H1 (cell line): ENCODE measurements around the gene PC. TPM values are rescaled to one million over a fixed set of nuclear protein-coding genes. Genes with fewer than 3 reads are reported as not detected.

ENCODE experiments used
- CTCF ChIA-PET: fragments of 300-600 bp; sonication (Branson Sonifier 250); formaldehyde crosslinking; loops from one replicate; lab custom pipeline; 2021; ENCODE audit not compliant: partially characterized antibody; lab: Charles Lee
- POLR2A ChIA-PET: fragments of 300-600 bp; sonication (Branson Sonifier 250); formaldehyde crosslinking; loops from one replicate; lab custom pipeline; 2021; ENCODE audit warnings: inconsistent platforms; ENCODE audit not compliant: partially characterized antibody; lab: Charles Lee
- DNase-seq, 2 experiments: peaks; one replicate each; pipeline versions ENCODE4 v3.0.0 to v3.0.0-alpha.2; 2010 to 2022; ENCODE audit warnings: low spot score in 2 of 2, low read depth in 1 of 2, mixed read lengths in 1 of 2
- FAIRE-seq: peaks from 2 replicates; lab custom pipeline; 2011; peaks lifted over from hg19 to GRCh38; lab: Jason Lieb, UNC
- H2AFZ ChIP-seq: 2 replicates; pipeline ENCODE4 v1.8.1; 2012; ENCODE audit warnings: low read length, inconsistent platforms
- H2AK5ac ChIP-seq: 2 replicates; pipeline ENCODE4 v1.6.1; 2013; ENCODE audit warnings: low read depth, low read length
- H2BK120ac ChIP-seq: replicated peaks from 2 replicates; pipeline ENCODE3; 2013; ENCODE audit warnings: low read depth, low read length, inconsistent platforms
- H2BK12ac ChIP-seq: 2 replicates; pipeline ENCODE4 v1.6.1; 2013; ENCODE audit warnings: low read depth, low read length
- H2BK15ac ChIP-seq: 2 replicates; pipeline ENCODE4 v1.6.1; 2013; ENCODE audit warnings: low read length
- H2BK20ac ChIP-seq: 2 replicates; pipeline ENCODE4 v1.6.1; 2013; ENCODE audit warnings: low read length
- H2BK5ac ChIP-seq: 2 replicates; pipeline ENCODE4 v1.6.1; 2013; ENCODE audit warnings: low read depth, low read length
- H3K14ac ChIP-seq: 2 replicates; pipeline ENCODE4 v1.6.1; 2013; ENCODE audit warnings: inconsistent platforms; ENCODE audit not compliant: insufficient read length
- H3K18ac ChIP-seq: 2 replicates; pipeline ENCODE4 v1.6.1; 2013; ENCODE audit warnings: low read length; ENCODE audit errors: extremely low read depth
- H3K23ac ChIP-seq: 2 replicates; pipeline ENCODE4 v1.6.1; 2013; ENCODE audit warnings: inconsistent platforms; ENCODE audit not compliant: insufficient read length
- H3K23me2 ChIP-seq: 2 replicates; pipeline ENCODE4 v1.6.1; 2013; ENCODE audit warnings: low read depth, low read length
- H3K27ac ChIP-seq: 2 replicates; pipeline ENCODE4 v1.6.1; 2011; ENCODE audit warnings: low read depth, low read length, inconsistent platforms
- H3K27me3 ChIP-seq, 4 experiments: replicated peaks in 1 of 4; 1 replicate in 1 of 4; 2 replicates in 3 of 4; pipeline versions ENCODE4 v1.6.1 to v1.8.1; 2011 to 2013; ENCODE audit warnings: low read length in 3 of 4, mild to moderate bottlenecking in 3 of 4, inconsistent platforms in 2 of 4, mixed read lengths in 2 of 4, moderate library complexity in 1 of 4; ENCODE audit not compliant: control insufficient read depth in 3 of 4, insufficient read depth in 3 of 4; ENCODE audit errors: extremely low read depth in 1 of 4
- H3K36me3 ChIP-seq, 4 experiments: 2 replicates each; pipeline versions ENCODE4 v1.6.1 to v1.8.1; 2011 to 2013; ENCODE audit warnings: mild to moderate bottlenecking in 4 of 4, low read length in 3 of 4, moderate library complexity in 2 of 4, control low read depth in 1 of 4, inconsistent platforms in 1 of 4; ENCODE audit not compliant: insufficient read depth in 4 of 4, control insufficient read depth in 2 of 4
- H3K4ac ChIP-seq: replicated peaks from 2 replicates; pipeline ENCODE3; 2013; ENCODE audit warnings: low read length, low read depth, mixed read lengths, inconsistent platforms; ENCODE audit not compliant: insufficient read length
- H3K4me1 ChIP-seq, 4 experiments: replicated peaks in 1 of 4; 1 replicate in 1 of 4; 2 replicates in 3 of 4; pipeline versions ENCODE4 v1.6.1 to v1.8.1; 2011 to 2013; ENCODE audit warnings: low read length in 3 of 4, inconsistent platforms in 2 of 4, mixed read lengths in 1 of 4; ENCODE audit not compliant: insufficient read depth in 4 of 4, control insufficient read depth in 3 of 4
- H3K4me2 ChIP-seq, 2 experiments: 2 replicates each; pipeline versions ENCODE4 v1.6.1 to v1.8.1; 2011 to 2013; ENCODE audit warnings: low read depth in 2 of 2, low read length in 2 of 2, control low read depth in 1 of 2, inconsistent platforms in 1 of 2, mild to moderate bottlenecking in 1 of 2; ENCODE audit not compliant: insufficient read depth in 1 of 2
- H3K4me3 ChIP-seq, 4 experiments: fragments of 200-600, 300-600 bp in 1 of 4; sonication (generic), shearing (Covaris generic), sonication (Bioruptor Twin) in 1 of 4; 2 replicates each; pipeline versions ENCODE4 v1.5.1 to v1.8.1; 2011 to 2016; ENCODE audit warnings: low read length in 4 of 4, low read depth in 3 of 4, control low read depth in 2 of 4, inconsistent platforms in 2 of 4, mild to moderate bottlenecking in 2 of 4, mixed read lengths in 1 of 4, moderate library complexity in 1 of 4; ENCODE audit not compliant: insufficient read depth in 2 of 4; ENCODE audit errors: extremely low read depth in 1 of 4
- H3K56ac ChIP-seq: replicated peaks from 2 replicates; pipeline ENCODE3; 2013; ENCODE audit warnings: low read depth, mild to moderate bottlenecking, mixed read lengths, low read length, inconsistent platforms; ENCODE audit not compliant: insufficient read length
- H3K79me1 ChIP-seq: 2 replicates; pipeline ENCODE4 v1.6.1; 2013; ENCODE audit warnings: low read depth, low read length, control low read depth
- H3K79me2 ChIP-seq, 2 experiments: 2 replicates each; pipeline versions ENCODE4 v1.6.1 to v1.8.1; 2012 to 2013; ENCODE audit warnings: low read length in 2 of 2, mild to moderate bottlenecking in 2 of 2, inconsistent platforms in 1 of 2; ENCODE audit not compliant: insufficient read depth in 2 of 2, control insufficient read depth in 1 of 2
- H3K9ac ChIP-seq, 4 experiments: replicated peaks in 1 of 4; 1 replicate in 1 of 4; 2 replicates in 3 of 4; pipeline versions ENCODE4 v1.6.1 to v1.8.1; 2011 to 2013; ENCODE audit warnings: low read depth in 3 of 4, low read length in 3 of 4, control low read depth in 2 of 4, mild to moderate bottlenecking in 2 of 4, moderate library complexity in 2 of 4, inconsistent platforms in 1 of 4; ENCODE audit errors: extremely low read depth in 1 of 4
- H3K9me3 ChIP-seq, 2 experiments: 2 replicates each; pipeline versions ENCODE4 v1.6.1 to v1.8.1; 2012 to 2013; ENCODE audit warnings: mild to moderate bottlenecking in 2 of 2, moderate library complexity in 2 of 2, control low read depth in 1 of 2, inconsistent platforms in 1 of 2, low read depth in 1 of 2, low read length in 1 of 2, mixed read lengths in 1 of 2; ENCODE audit not compliant: insufficient read depth in 2 of 2
- H4K20me1 ChIP-seq, 2 experiments: replicated peaks in 1 of 2; 2 replicates each; pipeline versions ENCODE3 to v1.8.1; 2011 to 2013; ENCODE audit warnings: inconsistent platforms in 2 of 2, low read length in 2 of 2, mild to moderate bottlenecking in 1 of 2; ENCODE audit not compliant: insufficient read depth in 2 of 2, control insufficient read depth in 1 of 2
- H4K5ac ChIP-seq: 2 replicates; pipeline ENCODE4 v1.6.1; 2013; ENCODE audit warnings: low read length, low read depth, mixed read lengths, inconsistent platforms; ENCODE audit not compliant: insufficient read length
- H4K8ac ChIP-seq: 2 replicates; pipeline ENCODE4 v1.8.0; 2013; ENCODE audit warnings: mild to moderate bottlenecking, moderate library complexity, low read length, inconsistent platforms; ENCODE audit not compliant: insufficient read depth; ENCODE audit errors: extremely low read depth
- H4K91ac ChIP-seq: replicated peaks from 2 replicates; pipeline ENCODE3; 2013; ENCODE audit warnings: low read length, mixed read lengths, inconsistent platforms; ENCODE audit not compliant: insufficient read length
- ASH2L ChIP-seq: fragments of 200-600, 300-600 bp; sonication (generic); IDR thresholded peaks from one replicate; pipeline ENCODE4 v1.7.1; 2017; ENCODE audit warnings: low read length
- CBX8 ChIP-seq: fragments of 300-800, 300-1000 bp; sonication (generic); IDR thresholded peaks from 2 replicates; pipeline ENCODE4 v1.7.1; 2016; ENCODE audit warnings: low read depth, low read length, borderline replicate concordance
- CHD1 ChIP-seq: IDR thresholded peaks from 2 replicates; pipeline ENCODE4 v1.6.1; 2012; ENCODE audit warnings: low read depth, low read length, improper control_type of control experiment
- HDAC6 ChIP-seq: IDR thresholded peaks from one replicate; pipeline ENCODE4 v1.7.1; 2012; ENCODE audit warnings: low read depth, mild to moderate bottlenecking, inconsistent platforms, low read length, moderate library complexity
- KDM5A ChIP-seq: fragments of 200-600 bp; IDR thresholded peaks from 2 replicates; pipeline ENCODE4 v1.7.1; 2012; ENCODE audit warnings: mild to moderate bottlenecking, low read length, inconsistent platforms, mixed read lengths
- RFX5 ChIP-seq: IDR thresholded peaks from 2 replicates; pipeline ENCODE4 v1.6.1; 2011; ENCODE audit warnings: low read depth, low read length, improper control_type of control experiment, borderline replicate concordance
- SIN3A ChIP-seq, 2 experiments: IDR thresholded peaks in 1 of 2; conservative IDR thresholded peaks in 1 of 2; 2 replicates each; pipeline ENCODE4 v1.6.1; 2011 to 2012; ENCODE audit warnings: low read length in 2 of 2, improper control_type of control experiment in 1 of 2, low read depth in 1 of 2, mild to moderate bottlenecking in 1 of 2
- SUZ12 ChIP-seq: fragments of 200-600 bp; sonication (generic); IDR thresholded peaks from 2 replicates; pipeline ENCODE4 v1.6.1; 2012; ENCODE audit warnings: mild to moderate bottlenecking, inconsistent platforms, low read length, moderate library complexity, mixed read lengths
- WGBS, 2 experiments: shearing (Covaris generic) in 1 of 2; methylation state at CpG; one replicate each; pipeline versions ENCODE4 v1.1.6 to v1.1.7; 2013 to 2015; ENCODE audit warnings: low lambda C conversion rate in 2 of 2, mixed read lengths in 2 of 2, inconsistent platforms in 1 of 2, low coverage in 1 of 2, missing lambda C conversion rate in 1 of 2; ENCODE audit not compliant: insufficient replicate concordance in 2 of 2, insufficient coverage in 1 of 2, insufficient read length in 1 of 2; ENCODE audit errors: extremely low coverage in 1 of 2, missing lambda C conversion rate in 1 of 2; 5-methylcytosine and 5-hydroxymethylcytosine counted together
- polyA plus RNA-seq, 7 experiments: library from polyadenylated mRNA; depleted of rRNA in 3 of 7; stranded (reverse) in 5 of 7; unstranded in 2 of 7; fragments of >200 nt in 5 of 7; fragments of 200-250 nt in 2 of 7; gene quantifications; 1 replicate in 5 of 7; 2 replicates in 1 of 7; 4 replicates in 1 of 7; pipeline versions ENCODE4 v1.2.1 to v1.2.3, GENCODE V29; 2011 to 2013; ENCODE audit warnings: missing spikeins in 2 of 7, mixed read lengths in 2 of 7
- total RNA-seq: library from RNA; stranded (reverse); fragmentation: NEBNext Ultra II Directional; extraction: Animal tissue kit (Norgen Biotek cat#: 25700); gene quantifications from 2 replicates; pipeline ENCODE4 v1.2.1, GENCODE V29; 2021
- TF ChIP-seq, protein P1 (sequence below): IDR thresholded peaks from 2 replicates; pipeline ENCODE4 v1.6.1; 2012; ENCODE audit warnings: low read length, inconsistent platforms
- TF ChIP-seq, protein P2 (sequence below): IDR thresholded peaks from 2 replicates; pipeline ENCODE4 v1.6.1; 2011; ENCODE audit warnings: low read depth, mild to moderate bottlenecking, low read length; ENCODE audit not compliant: insufficient read depth

Gene PC
- total and polyA plus RNA-seq, 2 of the 8 experiments (the other 6 are each of a cell fraction or from before 2014, with no cell fraction given), result 11.5 to 27.5 TPM

DNA sequence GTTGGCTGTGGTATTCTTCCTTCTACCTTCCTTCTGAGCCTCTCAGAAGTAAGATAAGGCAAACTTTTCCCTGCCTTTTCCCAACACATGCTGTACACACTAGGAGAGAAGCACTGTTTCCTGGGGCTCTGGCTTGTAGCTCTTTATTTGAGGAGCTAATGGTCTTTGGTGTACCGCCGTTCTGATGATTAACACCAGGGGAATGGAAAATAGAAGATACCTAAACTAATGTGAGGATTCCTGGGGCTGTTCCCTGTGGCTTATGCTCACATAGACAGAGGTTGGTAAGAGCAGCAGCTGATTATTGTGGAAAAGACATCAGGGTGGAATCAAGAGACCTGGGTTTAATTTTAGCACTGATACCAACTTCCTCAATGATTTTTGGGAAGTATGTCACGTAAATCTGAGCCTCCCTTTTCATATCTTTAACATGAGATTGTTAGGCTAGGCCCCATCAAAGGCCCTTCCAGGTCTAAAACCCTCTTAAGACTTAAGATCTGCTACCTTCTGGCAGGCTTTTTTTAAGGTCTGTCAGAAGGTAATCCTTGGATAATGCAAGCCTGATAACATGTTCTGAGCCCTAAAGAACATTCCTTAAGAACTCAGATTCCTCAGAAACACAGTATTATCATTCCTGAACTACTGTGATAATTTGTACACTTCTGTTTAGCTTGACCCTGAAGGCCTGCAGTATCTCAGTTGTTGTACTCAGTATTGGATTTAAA is 139.8 kb downstream of the PC start:
- H2BK5ac ChIP-seq, result no peak overlapping the region
- H3K9ac ChIP-seq, result no peak overlapping the region
- no peak overlapping the region for H4K5ac ChIP-seq
- ChIA-PET CTCF (interaction anchor here (0.8 to 2.1 kb wide), 4 partner anchors 16 to 126 kb away, joined by 3 to 7 read pairs (median 6); no protein-coding TSS in a partner anchor), POLR2A (interaction anchor here (1.0 kb wide), 1 partner anchor 11 kb away, joined by 3 read pairs; no protein-coding TSS in a partner anchor)
- no peaks in the 10 kb centered on the region for H3K79me2 ChIP-seq
- no peak overlapping the region for H2AK5ac ChIP-seq
- no peak overlapping the region for H2BK120ac ChIP-seq
- no peak overlapping the region for H3K4me2 ChIP-seq
- TF ChIP-seq, protein P1, sequence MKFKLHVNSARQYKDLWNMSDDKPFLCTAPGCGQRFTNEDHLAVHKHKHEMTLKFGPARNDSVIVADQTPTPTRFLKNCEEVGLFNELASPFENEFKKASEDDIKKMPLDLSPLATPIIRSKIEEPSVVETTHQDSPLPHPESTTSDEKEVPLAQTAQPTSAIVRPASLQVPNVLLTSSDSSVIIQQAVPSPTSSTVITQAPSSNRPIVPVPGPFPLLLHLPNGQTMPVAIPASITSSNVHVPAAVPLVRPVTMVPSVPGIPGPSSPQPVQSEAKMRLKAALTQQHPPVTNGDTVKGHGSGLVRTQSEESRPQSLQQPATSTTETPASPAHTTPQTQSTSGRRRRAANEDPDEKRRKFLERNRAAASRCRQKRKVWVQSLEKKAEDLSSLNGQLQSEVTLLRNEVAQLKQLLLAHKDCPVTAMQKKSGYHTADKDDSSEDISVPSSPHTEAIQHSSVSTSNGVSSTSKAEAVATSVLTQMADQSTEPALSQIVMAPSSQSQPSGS, result no peak
- TF ChIP-seq CHD1, result no peak
- TF ChIP-seq CBX8, result no peak
- no peak for TF ChIP-seq SIN3A (conservative IDR thresholded peaks at IDR 0.05 in 1 of 2, IDR thresholded peaks at IDR 0.05 in 1 of 2; ENCODE audit: low read depth in 1 of 2, low read length in 2 of 2)
- TF ChIP-seq ASH2L, result no peak
- TF ChIP-seq SUZ12, result no peak
- TF ChIP-seq, protein P2, sequence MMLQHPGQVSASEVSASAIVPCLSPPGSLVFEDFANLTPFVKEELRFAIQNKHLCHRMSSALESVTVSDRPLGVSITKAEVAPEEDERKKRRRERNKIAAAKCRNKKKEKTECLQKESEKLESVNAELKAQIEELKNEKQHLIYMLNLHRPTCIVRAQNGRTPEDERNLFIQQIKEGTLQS, result no peak
- TF ChIP-seq HDAC6, result no peak
- no peak for TF ChIP-seq RFX5
- TF ChIP-seq KDM5A, result no peak
- no peak overlapping the region for H3K56ac ChIP-seq
- 94% methylated on average over 3 of the region's 3 CpGs; no CpG with 5 or more reads in 1 of the 2 experiments for WGBS, 2 experiments
- H2BK15ac ChIP-seq, result no peak overlapping the region
- no peak overlapping the region for H2BK20ac ChIP-seq
- no peaks in the 10 kb centered on the region for H3K9me3 ChIP-seq
- no peaks in the 10 kb centered on the region for H3K79me1 ChIP-seq
- DNase-seq (no peak), FAIRE-seq (no peak)
- H3K4ac ChIP-seq, result no peak overlapping the region
- H3K36me3 ChIP-seq, result peaks cover 2 to 12% (median 3%) of the 10 kb centered on the region in 4 experiments; a peak in 4 of 8 replicates
- H3K27me3 ChIP-seq, result no peaks in the 10 kb centered on the region
- no peak overlapping the region for H3K18ac ChIP-seq
- H3K4me3 ChIP-seq, result no peak overlapping the region
- H2AFZ ChIP-seq, result no peak overlapping the region
- no peak overlapping the region for H2BK12ac ChIP-seq
- H3K14ac ChIP-seq, result no peak overlapping the region
- no peak overlapping the region for H4K8ac ChIP-seq
- no peak overlapping the region for H3K23ac ChIP-seq
- no peak overlapping the region for H3K27ac ChIP-seq
- H3K4me1 ChIP-seq, result no peaks in the 10 kb centered on the region
- no peaks in the 10 kb centered on the region for H3K23me2 ChIP-seq
- no peaks in the 10 kb centered on the region for H4K20me1 ChIP-seq
- no peak overlapping the region for H4K91ac ChIP-seq
